Measurements from ENCODE around the gene MTG1.

MTG1 gene

GRCh38 chr10:133471300-133472109, 77.5 kb downstream of the MTG1 start:
- DNase-seq = no peak
